GF-D8 (cell line): ENCODE data around the gene TRIP11.

Source experiments
- DNase-seq: peaks from one replicate; lab custom pipeline; 2025; lab: John Stamatoyannopoulos, UW

TRIP11 gene

DNA sequence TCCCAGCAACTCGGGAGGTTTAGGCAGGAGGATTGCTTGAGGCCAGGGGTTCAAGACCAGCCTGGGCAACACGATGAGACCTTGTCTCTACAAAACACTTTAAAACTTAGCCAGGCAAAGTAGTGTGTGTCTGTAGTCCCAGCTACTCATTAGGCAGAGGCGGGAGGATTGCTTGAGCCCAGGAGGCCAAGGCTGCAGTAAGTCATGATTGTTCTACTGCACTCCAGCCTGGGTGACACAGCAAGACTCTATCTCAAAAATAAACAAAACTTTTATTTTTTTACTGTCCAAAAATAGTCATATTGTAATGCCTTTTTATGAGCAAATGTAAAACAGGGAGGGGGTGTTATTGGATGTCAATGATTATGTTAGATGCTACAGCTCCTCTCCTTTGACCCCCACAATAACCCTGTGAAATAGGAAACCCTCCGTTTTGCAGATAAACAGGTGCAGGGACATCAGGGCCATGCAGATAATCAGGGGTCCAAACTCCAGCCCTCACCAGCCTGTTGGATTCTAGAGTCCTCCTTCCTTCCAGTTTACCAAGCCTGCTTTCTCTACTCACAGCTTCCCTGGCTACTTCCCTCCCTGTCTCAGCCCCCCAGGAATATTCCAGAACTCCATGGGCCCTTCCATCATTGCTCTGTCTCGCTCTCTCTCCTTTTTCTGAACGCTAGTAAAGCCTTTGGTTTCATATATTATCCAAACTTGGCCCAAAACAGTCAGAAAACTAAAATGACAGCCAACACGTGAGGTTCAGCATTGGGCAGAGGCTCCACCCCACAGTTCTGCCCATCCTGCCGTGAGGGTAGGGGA, 86.5 kb downstream of the TRIP11 start:
- DNase-seq: no peak

DNA sequence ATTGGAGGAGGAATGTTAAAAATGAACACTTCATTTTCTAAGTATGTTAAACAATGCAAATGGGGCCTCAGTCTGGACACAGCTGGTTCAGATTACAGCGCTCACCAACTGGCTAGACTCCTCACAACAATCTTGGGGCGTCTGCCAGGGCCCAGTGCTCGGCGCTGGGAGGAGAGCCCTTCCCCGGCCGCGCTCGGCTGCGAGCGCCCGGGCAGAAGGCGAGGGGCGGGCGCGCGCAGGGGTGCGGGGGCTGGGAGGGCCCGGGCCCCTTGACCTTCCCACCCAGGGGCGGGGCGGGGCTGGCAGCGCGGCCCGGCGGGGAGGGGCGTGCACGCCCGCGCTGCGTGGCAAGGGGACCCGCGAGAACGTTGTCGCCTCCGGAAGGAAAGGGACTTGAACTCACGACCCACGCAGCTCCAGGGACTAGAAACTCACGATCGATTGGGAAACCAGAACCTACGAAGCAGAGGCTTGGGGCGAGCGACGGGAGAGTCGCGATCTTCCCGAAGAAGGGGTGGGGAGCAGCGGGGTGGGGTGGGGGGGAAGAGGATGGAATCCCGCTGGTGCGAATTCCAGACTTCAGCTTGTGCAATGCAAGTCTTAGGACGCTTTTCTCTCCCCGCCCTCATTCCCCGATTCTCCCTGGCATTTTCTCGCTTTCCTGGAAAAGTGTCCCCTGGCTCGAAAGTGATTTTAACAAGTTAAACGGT, 92.2 kb downstream of the TRIP11 start, which contains the start of gene FBLN5:
Gene FBLN5 (minus strand): TSS at position 220 of the 710 bp plus-strand sequence. CDS start 465 bp downstream, outside the sequence.
- DNase-seq: no peak

DNA sequence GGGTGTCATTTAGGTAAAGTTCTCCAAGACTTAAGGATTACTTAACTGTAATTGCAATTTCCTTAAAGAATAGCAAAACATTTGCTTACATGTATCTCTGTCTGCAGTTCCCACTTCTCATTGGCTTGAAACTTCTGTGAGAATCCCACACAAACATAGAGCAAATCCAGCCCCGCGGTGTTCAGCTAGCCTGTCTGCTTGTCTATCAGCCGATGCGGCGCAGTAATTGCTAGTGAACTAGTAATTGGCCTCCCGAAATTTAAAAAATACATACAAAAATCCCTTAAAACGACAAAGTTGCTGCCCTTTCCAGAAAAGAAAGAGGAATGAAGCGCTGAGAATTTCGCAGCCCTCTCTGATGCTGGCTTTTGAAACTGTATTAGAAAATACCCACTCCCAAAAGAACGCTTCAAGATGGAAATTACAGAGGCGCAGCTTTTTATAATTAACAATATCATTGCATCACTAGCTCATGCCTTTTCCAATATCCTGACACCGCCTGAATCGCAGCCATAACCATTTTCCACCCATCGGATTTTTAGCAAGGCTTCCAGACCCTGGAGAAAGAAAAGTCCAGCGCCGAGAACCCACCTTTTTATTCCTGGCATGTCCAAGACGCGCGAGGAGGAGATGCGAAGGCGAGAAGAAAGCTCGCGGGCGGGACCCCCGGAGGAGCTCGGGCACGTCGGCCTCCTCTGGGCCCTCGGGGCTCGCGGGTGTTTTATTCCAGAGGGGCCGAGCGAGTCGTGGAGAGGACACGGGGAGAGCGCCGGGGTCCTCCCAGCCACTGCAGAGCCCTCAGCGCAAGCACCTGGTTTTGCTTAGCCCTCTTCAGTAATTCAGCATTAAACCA, 93.0 kb downstream of the TRIP11 start:
- DNase-seq: no peak

DNA sequence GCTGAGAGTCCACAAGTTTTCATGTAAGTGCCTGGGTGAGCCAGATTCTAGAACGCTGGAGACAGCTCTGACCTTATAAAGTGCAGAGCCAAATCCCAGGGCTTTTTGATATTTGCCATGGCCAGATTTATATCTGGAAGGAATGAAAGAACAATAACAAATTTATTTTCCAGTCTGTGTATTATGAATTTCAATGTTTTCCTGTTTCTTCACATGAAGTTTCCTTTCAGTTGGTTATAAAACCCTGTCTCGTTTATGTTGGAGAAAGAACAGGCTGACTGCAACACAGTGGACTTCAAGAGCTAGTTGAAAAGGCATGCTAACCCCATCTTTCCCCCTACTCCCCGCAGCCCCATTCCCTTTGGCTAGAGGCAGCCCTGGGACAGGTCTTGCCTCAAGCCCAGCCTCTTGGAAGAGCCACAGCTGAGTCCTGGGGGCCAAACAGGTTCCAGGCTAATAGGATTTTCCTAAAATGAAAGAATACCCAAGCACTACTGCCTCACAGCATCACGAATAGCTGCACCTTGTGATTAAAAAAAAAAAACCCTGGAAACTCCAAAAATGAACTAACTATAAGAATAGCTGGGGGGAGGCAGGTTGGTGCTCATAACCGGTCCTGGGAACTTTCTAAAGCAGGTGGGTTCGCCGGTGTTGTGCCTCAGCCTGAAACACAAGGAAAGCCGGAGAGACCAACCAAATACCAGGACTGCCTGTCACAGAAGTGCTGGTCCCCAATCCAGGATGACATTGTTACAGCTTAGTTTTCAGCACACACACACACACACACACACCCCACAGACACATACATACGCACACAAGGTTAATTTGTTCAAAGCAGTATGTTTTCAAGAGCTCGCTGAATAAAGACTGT, 93.9 kb downstream of the TRIP11 start:
- no peak for DNase-seq

DNA sequence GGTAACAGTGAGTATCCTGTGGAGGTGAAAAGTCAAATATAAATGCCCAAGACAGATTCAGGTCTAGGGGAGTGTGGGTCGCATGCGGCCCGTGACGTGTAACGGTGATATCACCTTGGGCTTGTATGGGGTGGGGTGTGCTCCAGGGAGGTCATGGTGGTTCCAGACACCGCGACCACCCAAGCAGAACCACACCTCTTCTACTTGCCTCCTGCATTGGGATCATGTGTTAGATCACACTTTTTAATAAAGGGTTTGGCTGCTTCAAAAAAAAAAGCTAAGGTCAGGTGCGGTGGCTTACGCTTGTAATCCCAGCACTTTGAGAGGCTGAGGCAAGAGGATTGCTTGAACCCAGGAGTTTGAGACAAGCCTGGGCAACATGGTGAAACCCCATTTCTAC, 96.9 kb downstream of the TRIP11 start:
- DNase-seq: no peak

DNA sequence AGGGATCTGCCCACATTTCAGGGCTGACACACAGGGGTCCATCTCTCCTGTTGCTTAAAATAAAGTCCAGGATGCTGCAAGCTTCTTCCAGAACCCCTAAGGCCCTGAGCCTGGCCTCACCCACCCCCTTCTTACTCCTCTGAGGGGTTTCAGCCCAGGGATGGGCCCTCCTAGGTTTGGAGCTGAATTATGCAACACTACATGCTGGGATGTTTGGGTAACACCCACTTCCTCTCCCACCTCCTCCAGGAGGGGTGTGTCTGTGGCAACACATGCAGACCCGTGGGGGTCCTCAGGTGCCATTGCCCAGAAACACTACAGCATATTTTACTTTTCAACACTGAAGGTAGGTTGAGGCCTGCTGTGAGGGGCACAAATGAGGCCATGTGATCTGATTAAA, 97.7 kb downstream of the TRIP11 start:
- DNase-seq: no peak

DNA sequence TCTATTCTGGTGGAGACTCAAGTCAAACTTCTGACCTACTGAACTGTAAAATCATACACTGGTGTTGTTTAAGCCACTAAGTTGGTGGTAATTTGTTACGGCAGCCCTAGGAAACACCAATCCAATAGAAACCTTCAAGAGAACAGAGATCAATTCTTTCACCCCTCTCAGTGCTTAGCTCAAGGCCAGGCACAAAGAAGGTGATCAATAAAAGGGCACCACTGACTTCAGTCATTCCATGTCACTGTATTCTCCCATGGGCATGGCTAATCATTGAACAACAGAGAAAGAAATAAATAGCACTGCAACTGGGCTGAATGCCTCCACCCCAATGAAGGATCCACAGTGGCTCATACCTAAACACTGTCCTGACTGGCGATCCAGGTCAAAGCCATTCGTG, 99.7 kb downstream of the TRIP11 start:
- no peak for DNase-seq

DNA sequence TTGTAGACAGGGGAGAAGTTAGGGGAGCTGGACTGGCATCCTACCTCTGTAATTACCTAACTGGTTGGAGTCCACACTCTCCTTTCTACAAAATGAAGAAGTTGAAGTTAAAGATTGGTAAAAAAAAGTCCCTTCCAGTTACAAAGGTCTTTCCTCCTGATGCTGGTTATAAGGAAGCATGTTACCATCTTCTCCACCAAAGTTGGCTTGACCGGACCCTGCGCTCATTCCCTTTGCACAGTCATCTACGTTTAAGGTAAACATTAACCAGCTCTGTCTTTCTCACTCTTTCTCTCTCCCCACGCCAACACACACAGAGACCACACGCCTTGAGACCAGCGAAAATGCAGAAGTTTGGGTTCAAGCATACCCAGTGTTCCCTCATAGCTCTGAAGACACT, 104.3 kb downstream of the TRIP11 start:
- DNase-seq: no peak

DNA sequence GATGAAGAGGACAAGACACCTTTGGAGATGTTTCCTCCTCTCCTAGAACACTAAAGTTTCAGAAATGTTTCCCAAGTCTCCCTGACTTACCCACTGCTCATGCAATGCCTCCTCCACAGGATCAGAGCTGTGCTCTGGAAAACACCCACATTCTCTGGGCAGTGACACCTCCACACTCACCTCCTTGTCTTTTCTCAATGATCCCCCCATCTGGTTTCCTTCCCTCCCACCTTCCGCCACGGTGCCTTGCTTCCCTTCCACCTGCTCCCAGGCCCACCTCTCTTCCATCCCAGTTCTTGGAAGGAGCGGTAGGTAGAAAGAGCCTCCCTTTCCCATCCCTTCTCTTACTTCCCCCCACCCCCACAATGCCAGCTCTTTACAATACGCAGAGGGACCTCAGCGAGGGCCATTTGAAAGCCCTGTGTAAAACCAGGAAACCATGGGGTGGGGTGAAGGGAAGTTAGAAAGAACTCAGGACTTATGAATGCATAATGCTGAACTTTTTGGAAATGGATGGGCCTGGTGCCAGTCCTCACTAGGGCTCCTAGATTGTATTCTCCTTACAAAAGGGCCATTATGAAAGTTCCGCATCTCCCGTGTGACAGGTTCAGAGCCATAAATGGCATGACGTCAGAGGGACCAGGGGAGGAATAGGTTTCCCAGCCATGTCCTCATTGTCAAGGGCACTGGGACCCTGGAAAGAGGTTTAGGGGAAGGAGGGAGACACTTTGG, 105.1 kb downstream of the TRIP11 start:
- DNase-seq: no peak

DNA sequence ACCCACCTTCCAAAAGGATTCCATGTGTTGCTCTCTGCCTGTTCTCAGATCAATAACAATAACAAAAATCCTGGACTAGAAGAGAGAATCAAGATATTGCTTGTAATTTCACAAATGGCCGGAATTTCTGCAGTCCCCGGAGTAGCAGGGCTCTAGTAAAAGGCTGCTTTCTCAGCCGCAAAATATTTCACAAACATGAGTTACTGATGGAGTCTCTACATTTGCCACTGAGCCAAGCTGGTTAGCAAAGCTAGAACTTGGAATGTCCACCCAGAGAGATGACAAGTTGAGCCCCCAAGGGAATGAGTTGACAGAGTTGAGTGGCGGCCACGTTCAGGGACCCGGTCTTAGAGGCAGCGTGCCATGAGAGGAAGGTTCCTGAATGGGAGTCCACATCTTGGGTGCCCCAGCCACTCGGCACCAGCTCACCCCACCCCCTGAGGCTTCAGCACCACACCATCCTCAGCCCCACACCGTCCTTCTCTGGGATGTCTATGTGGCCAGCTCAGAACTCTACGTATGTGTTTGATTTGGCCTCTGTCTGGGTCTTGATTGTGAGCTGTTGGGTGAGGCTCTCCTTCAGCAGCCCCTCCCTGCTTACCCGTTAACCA, 108.3 kb downstream of the TRIP11 start:
- DNase-seq: no peak

DNA sequence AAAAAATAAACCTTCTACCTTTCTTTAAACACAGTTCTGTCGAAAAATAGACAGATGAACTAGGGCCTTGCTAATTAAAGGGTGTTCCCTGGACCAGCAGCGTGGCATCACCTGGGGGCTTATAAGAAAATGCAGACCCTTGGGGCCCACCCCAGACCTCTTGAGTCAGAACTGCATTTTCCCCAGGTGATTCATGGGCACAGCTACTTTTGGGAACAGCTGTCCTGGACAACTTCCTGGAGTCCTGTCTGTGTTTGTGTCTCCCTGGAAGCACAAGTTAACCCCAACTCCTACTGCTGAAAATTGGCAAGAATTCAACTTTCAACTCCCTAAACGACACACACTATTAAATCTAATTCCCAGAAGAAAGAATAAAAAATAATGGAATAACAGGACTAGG, 110.2 kb downstream of the TRIP11 start:
- no peak for DNase-seq

DNA sequence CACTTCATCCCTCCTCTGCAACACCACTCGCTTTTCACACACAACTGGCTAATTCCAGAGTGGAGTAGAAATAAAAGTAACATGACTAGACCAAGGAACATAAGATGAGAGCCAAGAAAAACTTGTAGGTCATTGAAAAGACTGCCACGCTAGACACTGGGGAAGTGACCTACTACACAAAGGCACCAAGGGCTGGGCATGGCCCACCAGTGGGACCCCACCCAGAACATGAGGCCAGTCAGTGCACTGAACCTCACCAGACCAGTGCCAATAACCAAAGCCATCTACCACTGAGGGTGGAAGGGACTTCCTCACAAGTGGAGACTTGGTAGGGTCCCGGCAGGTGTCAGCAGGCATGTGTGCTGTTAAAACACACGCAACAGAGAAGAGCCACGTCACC, 112.1 kb downstream of the TRIP11 start:
- DNase-seq: no peak

DNA sequence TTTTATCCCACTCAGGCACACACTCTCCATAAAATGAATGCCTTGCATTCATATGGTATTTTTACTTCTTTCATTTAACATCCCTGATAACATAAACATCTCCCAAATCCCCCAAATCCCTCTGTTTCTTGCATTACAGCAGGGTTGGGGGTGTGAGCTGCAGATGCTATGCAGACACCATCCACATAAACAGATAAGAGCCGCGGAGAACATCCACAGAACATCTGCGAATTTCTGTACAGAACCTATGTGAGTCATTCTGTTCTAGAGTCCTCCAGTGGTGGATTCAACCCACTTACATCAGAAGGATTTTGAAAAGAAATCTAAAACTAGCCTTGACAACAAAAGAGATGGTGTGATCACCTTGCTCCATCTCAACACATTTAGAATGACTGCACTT, 112.7 kb downstream of the TRIP11 start:
- no peak for DNase-seq

DNA sequence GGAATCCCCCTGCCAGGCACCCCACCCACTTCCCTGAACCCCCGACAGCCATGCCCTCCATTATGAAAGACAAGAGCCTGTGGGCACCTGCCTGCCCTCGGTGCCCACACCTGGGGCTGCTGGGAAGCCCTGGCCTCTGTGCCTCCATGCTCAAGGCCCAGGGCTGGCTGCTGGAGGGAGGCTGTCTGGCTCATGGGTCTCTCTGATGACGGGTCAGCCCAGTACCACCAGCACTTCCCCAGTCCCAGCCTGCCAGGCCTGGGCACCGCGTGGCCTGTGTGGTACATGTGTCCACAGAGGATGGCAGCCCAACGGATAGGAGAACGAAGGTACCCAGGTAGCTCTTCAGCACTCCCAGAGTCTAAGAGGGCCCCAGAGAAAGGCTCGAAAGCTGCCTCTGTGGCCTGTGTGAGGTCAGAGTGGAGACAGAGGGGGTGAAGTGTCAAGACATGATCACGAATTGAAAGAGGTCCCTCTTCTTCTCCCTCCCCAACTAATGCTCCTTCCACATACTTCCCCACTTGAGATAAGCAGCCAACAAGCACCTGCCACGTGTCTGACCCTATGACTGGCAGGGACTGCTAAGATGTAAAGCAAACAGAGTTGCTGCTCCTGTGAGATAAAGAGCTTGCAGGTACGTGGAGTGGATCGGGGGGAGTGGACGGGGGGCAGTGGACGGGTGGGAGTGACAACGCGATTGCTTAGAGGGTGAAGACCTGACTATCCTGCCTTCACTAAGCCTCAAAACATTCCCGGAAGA, 113.5 kb downstream of the TRIP11 start:
- DNase-seq: no peak

DNA sequence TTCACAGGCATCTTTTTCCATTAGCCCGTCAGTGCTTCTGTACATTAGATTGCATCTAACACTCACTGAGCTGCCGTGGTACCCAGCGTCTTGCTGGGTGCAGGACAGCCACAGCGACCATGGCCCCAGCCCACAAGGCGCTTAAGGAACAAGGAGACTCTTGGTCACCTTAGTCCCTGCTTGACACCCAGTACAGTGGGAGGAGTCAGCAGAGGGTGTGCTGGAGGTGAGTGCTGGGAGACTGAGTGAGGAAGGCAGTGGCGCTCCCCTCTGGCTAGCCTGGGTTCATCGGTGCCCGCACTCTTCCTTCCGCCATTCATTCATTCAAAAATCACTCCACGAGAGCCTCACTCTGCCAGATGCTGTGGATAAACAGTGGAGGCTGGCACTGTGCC, 114.1 kb downstream of the TRIP11 start:
- no peak for DNase-seq

DNA sequence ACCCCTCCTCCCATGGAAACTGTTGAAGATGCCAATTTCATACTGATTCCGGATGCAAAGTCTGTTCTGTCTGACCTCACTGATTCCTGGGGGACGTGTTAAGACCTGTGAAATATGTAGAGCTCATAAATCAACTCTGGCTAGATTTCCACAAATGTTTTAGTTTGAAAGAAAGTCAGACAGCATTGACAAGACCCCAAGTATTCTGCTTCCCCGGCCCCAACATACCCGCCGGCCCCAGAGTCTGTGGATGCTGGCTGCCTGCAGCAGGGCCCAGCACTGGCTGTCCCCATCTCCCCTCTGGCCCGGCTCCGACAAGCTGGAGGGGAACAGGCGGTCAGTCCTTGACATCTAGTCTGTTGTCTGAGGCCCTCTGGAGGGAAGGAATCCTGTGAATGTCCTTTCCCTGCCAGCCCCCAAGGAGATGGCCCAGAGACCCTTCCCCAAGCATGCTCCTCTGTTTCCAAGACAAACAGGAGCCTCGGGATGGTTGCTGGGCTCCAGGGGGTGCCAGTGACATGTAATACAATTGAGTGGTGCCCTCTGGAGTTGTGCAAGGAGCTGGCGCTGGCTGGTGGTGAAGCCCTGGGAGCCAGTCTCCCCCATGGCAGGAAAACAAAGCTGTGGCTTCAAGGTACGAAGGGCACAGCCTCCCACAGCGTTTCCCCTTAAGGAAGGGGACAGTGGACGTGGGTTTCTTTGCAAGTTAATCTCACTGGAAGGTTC, 114.7 kb downstream of the TRIP11 start:
- no peak for DNase-seq

DNA sequence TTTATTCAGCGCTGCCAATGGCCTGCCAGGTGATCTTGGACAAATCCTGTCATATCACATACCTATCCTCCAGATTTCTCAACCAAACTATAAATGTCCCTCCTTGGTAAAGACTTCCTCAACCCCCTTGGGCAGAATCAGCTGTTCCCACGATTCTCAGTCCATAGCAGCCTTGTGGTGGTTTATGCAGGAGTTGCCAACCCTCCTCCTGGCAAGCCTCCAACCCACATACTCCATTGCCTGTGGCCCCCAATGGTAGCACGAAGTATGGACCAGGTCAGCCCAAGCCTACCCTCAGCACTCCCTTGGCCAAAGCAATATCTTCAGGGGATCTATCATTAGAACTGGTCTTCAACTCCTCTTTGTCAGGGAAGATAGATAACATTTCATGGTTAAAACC, 119.3 kb downstream of the TRIP11 start:
- no peak for DNase-seq

DNA sequence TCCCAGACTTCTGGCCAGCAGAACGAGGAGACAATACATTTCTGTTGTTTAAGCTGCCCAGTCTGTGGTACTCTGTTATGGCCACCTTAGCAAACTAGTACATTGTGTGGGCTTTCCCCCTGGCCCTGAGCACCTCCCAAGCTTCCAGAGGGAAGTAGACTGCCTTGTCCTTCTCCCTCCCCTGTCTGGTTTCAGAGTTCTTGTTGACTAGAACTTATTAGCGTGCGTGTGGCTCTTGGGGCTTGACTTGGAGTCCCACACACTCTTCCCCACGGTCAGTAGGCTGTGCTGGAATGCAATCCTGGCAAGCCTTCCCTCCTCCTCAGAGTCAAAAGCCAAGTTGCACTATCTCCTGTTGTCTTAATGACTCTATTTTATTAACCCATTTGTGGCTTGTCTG, 120.0 kb downstream of the TRIP11 start:
- DNase-seq: no peak
